Kidney epithelial cell (primary cell): ENCODE measurements around the gene LAIR2. TPM values are rescaled to one million over a fixed set of nuclear protein-coding genes. Genes with fewer than 3 reads are reported as not detected.
"Not testable (repeated sequence)": the region's sequence is repeated elsewhere in the genome, so short reads cannot be mapped to it uniquely, and the experiment has no call there.

Experiments
- DNase-seq: peaks from one replicate; pipeline ENCODE4 v3.0.0-alpha.2; 2010; ENCODE audit warnings: low read depth
- H3K27me3 ChIP-seq: 2 replicates; pipeline ENCODE4 v1.6.0; 2011; ENCODE audit warnings: low read length; ENCODE audit not compliant: control insufficient read depth, insufficient read depth
- H3K36me3 ChIP-seq: 2 replicates; pipeline ENCODE4 v1.5.1; 2011; ENCODE audit warnings: low read length; ENCODE audit not compliant: control insufficient read depth, insufficient read depth
- H3K4me3 ChIP-seq: 2 replicates; pipeline ENCODE4 v1.5.1; 2011; ENCODE audit warnings: low read depth, mild to moderate bottlenecking, control low read depth, low read length
- CTCF ChIP-seq: IDR thresholded peaks from 2 replicates; pipeline ENCODE4 v1.5.1; 2011; ENCODE audit warnings: mild to moderate bottlenecking, moderate library complexity, low read length, control low read depth, inconsistent platforms; ENCODE audit not compliant: insufficient read depth, poor library complexity, severe bottlenecking
- total RNA-seq: library from RNA; depleted of rRNA; stranded (reverse); fragments of >200 nt; gene quantifications from 2 replicates; pipeline ENCODE4 v1.2.3, GENCODE V29; 2015

The LAIR2 gene
- total RNA-seq, 1 donor from 2014 or later = not detected

- Histone ChIP-seq H3K27me3 (no peaks in the 10 kb centered on the region), H3K36me3 (peaks cover 6% of the 10 kb centered on the region), H3K4me3 (peak within 1 kb of the TSS; percentile 62)
- no peak for TF ChIP-seq CTCF
- peak; percentile 98 for DNase-seq
Measured at GRCh38 chr19:54463531-54464043, 39.0 kb upstream of the LAIR2 start, which contains the start of gene LENG9. Gene LENG9 (minus strand): TSS chr19:54463778. CDS start chr19:54463526, 252 bp downstream.

- TF ChIP-seq CTCF = no peak
- Histone ChIP-seq H3K4me3 (peak overlapping the region; percentile 62), H3K36me3 (peaks cover 4% of the 10 kb centered on the region), H3K27me3 (no peaks in the 10 kb centered on the region)
- peak; percentile 94 for DNase-seq
Measured at GRCh38 chr19:54464044-54464629, 38.5 kb upstream of the LAIR2 start.

GRCh38 chr19:54464630-54465425 is 37.8 kb upstream of the LAIR2 start:
- H3K36me3 ChIP-seq = peaks cover 4% of the 10 kb centered on the region
- TF ChIP-seq CTCF = no peak

GRCh38 chr19:54465426-54466109 is 37.1 kb upstream of the LAIR2 start:
- TF ChIP-seq CTCF = no peak
- no peak for DNase-seq

More at GRCh38 chr19:54464630-54465425, 37.8 kb upstream of the LAIR2 start:
- H3K4me3 ChIP-seq = peak overlapping the region; percentile 62
- H3K27me3 ChIP-seq = peaks cover 3% of the 10 kb centered on the region
- peak; percentile 56 for DNase-seq

GRCh38 chr19:54466110-54466480 is 36.5 kb upstream of the LAIR2 start:
- H3K27me3 ChIP-seq, DNase-seq, H3K4me3 ChIP-seq, H3K36me3 ChIP-seq: not testable (repeated sequence)

More at GRCh38 chr19:54465426-54466109, 37.1 kb upstream of the LAIR2 start:
- peaks cover 4% of the 10 kb centered on the region for H3K27me3 ChIP-seq
- H3K36me3 ChIP-seq = peaks cover 1% of the 10 kb centered on the region
- no peak overlapping the region for H3K4me3 ChIP-seq

- no peak for DNase-seq
Measured at GRCh38 chr19:54469496-54469934, 33.1 kb upstream of the LAIR2 start.

More at GRCh38 chr19:54469496-54469934, 33.1 kb upstream of the LAIR2 start:
- TF ChIP-seq CTCF = no peak
- Histone ChIP-seq H3K36me3 (no peaks in the 10 kb centered on the region), H3K4me3 (no peak overlapping the region), H3K27me3 (peaks cover 17% of the 10 kb centered on the region)
